ENCODE results near the gene LTBP2. TPM values are rescaled to one million over a fixed set of nuclear protein-coding genes. Genes with fewer than 3 reads are reported as not detected.

The LTBP2 gene
- total and polyA plus RNA-seq, 2 of the 8 experiments (the other 6 are each of a cell fraction or from before 2014, with no cell fraction given) = 0.48 to 0.89 TPM

DNA sequence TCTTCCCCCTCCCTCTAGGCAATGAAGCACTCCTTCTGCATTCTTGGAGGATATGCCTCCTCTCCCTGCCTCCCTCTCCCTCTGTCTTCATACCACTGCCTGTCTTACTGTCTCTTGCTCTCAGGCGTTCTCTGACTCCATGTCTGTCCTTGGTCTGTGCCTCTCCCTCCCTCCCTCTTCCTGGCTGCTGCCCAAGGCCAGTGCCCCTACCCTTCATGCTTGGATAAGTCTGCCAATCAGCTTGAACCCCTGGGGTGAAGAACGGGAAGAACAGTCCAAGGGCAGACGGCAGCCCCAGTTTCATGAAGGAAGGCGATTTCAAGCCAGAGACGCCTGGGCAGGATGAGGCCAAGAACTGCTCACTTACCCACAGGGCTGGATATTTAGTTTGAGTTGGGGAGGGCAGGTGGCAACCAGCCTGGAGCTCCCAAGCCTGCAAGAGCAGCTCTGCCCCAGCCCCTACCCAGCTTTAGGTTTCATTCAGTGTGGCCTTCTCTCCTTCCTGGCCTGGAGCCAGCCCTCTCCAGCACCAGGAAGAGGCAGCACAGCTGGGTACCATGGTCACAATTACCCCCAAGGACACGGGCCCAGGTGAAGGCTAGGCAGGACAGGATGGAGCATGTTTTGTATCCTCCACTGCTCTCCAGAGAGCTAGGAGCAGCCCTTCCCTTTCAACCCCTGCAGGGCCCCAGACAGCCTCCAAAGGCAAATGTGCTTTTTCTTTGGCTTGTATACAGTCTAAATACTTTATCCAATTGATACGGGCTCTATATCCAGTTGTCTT is 35.8 kb upstream of the LTBP2 start (continued):
- TF ChIP-seq SUZ12 (IDR thresholded peaks at IDR 0.05; ENCODE audit: low read length) (no peak), SIRT6 (IDR thresholded peaks at IDR 0.05; ENCODE audit: low read length) (no peak), CHD2 (IDR thresholded peaks at IDR 0.05; ENCODE audit: low read length) (no peak), YY1 (IDR thresholded peaks at IDR 0.05; ENCODE audit: low read depth, low read length) (no peak)
- TF ChIP-seq, protein P1, sequence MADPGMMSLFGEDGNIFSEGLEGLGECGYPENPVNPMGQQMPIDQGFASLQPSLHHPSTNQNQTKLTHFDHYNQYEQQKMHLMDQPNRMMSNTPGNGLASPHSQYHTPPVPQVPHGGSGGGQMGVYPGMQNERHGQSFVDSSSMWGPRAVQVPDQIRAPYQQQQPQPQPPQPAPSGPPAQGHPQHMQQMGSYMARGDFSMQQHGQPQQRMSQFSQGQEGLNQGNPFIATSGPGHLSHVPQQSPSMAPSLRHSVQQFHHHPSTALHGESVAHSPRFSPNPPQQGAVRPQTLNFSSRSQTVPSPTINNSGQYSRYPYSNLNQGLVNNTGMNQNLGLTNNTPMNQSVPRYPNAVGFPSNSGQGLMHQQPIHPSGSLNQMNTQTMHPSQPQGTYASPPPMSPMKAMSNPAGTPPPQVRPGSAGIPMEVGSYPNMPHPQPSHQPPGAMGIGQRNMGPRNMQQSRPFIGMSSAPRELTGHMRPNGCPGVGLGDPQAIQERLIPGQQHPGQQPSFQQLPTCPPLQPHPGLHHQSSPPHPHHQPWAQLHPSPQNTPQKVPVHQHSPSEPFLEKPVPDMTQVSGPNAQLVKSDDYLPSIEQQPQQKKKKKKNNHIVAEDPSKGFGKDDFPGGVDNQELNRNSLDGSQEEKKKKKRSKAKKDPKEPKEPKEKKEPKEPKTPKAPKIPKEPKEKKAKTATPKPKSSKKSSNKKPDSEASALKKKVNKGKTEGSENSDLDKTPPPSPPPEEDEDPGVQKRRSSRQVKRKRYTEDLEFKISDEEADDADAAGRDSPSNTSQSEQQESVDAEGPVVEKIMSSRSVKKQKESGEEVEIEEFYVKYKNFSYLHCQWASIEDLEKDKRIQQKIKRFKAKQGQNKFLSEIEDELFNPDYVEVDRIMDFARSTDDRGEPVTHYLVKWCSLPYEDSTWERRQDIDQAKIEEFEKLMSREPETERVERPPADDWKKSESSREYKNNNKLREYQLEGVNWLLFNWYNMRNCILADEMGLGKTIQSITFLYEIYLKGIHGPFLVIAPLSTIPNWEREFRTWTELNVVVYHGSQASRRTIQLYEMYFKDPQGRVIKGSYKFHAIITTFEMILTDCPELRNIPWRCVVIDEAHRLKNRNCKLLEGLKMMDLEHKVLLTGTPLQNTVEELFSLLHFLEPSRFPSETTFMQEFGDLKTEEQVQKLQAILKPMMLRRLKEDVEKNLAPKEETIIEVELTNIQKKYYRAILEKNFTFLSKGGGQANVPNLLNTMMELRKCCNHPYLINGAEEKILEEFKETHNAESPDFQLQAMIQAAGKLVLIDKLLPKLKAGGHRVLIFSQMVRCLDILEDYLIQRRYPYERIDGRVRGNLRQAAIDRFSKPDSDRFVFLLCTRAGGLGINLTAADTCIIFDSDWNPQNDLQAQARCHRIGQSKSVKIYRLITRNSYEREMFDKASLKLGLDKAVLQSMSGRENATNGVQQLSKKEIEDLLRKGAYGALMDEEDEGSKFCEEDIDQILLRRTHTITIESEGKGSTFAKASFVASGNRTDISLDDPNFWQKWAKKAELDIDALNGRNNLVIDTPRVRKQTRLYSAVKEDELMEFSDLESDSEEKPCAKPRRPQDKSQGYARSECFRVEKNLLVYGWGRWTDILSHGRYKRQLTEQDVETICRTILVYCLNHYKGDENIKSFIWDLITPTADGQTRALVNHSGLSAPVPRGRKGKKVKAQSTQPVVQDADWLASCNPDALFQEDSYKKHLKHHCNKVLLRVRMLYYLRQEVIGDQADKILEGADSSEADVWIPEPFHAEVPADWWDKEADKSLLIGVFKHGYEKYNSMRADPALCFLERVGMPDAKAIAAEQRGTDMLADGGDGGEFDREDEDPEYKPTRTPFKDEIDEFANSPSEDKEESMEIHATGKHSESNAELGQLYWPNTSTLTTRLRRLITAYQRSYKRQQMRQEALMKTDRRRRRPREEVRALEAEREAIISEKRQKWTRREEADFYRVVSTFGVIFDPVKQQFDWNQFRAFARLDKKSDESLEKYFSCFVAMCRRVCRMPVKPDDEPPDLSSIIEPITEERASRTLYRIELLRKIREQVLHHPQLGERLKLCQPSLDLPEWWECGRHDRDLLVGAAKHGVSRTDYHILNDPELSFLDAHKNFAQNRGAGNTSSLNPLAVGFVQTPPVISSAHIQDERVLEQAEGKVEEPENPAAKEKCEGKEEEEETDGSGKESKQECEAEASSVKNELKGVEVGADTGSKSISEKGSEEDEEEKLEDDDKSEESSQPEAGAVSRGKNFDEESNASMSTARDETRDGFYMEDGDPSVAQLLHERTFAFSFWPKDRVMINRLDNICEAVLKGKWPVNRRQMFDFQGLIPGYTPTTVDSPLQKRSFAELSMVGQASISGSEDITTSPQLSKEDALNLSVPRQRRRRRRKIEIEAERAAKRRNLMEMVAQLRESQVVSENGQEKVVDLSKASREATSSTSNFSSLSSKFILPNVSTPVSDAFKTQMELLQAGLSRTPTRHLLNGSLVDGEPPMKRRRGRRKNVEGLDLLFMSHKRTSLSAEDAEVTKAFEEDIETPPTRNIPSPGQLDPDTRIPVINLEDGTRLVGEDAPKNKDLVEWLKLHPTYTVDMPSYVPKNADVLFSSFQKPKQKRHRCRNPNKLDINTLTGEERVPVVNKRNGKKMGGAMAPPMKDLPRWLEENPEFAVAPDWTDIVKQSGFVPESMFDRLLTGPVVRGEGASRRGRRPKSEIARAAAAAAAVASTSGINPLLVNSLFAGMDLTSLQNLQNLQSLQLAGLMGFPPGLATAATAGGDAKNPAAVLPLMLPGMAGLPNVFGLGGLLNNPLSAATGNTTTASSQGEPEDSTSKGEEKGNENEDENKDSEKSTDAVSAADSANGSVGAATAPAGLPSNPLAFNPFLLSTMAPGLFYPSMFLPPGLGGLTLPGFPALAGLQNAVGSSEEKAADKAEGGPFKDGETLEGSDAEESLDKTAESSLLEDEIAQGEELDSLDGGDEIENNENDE (IDR thresholded peaks at IDR 0.05; ENCODE audit: insufficient replicate concordance, low read length) = no peak

All from H1 (cell line).